Thyroid gland (tissue), 4 donors: ENCODE results near the gene TAF5. TPM values are rescaled to one million over a fixed set of nuclear protein-coding genes. Genes with fewer than 3 reads are reported as not detected.

ENCODE experiments used
- DNase-seq, 2 donors: peaks; one replicate each; pipeline ENCODE4 v3.0.0-alpha.2; 2019
- H3K27ac ChIP-seq, 3 donors: fragments of 200-600 bp; sonication (generic); 1 replicate in 2 of 3; 2 replicates in 1 of 3; pipeline ENCODE4 v1.5.1; 2016 to 2019; ENCODE audit warnings: mild to moderate bottlenecking in 1 of 3, moderate library complexity in 1 of 3
- H3K27me3 ChIP-seq: fragments of 200-600 bp; sonication (generic); one replicate; pipeline ENCODE4 v1.5.1; 2019
- H3K36me3 ChIP-seq, 2 donors: fragments of 200-600 bp; sonication (generic); one replicate each; pipeline ENCODE4 v1.5.1; 2016 to 2019
- H3K4me1 ChIP-seq, 2 donors: fragments of 200-600 bp; sonication (generic); one replicate each; pipeline ENCODE4 v1.5.1; 2017 to 2019
- H3K4me3 ChIP-seq, 3 donors: fragments of 200-600 bp; sonication (generic); replicated peaks in 1 of 3; 1 replicate in 2 of 3; 2 replicates in 1 of 3; pipeline ENCODE4 v1.5.1; 2016; ENCODE audit warnings: mild to moderate bottlenecking in 1 of 3
- H3K9me3 ChIP-seq: fragments of 200-600 bp; sonication (generic); one replicate; pipeline ENCODE4 v1.5.1; 2017
- CTCF ChIP-seq, 6 experiments: fragments of 200-600 bp in 3 of 6; fragments of 450-650 bp in 3 of 6; sonication (generic) in 3 of 6; IDR thresholded peaks; one replicate each; pipeline ENCODE4 v1.5.1; 2016 to 2019; ENCODE audit warnings: antibody characterized with exemption in 6 of 6, mild to moderate bottlenecking in 2 of 6, inconsistent platforms in 1 of 6, moderate library complexity in 1 of 6
- POLR2A ChIP-seq, 2 donors: fragments of 450-650 bp; IDR thresholded peaks; one replicate each; pipeline ENCODE4 v1.6.1; 2017; ENCODE audit warnings: antibody characterized with exemption in 2 of 2, mild to moderate bottlenecking in 2 of 2, moderate library complexity in 1 of 2
- WGBS, 2 donors: methylation state at CpG; one replicate each; pipeline ENCODE4 v1.1.5; 2017; 5-methylcytosine and 5-hydroxymethylcytosine counted together
- intact Hi-C: fragments of 100-400 bp; cut with DNase I; formaldehyde crosslinking; loops from one replicate; pipeline ENCODE4 v1.15.1; 2023
- total RNA-seq, 4 donors: library from RNA; depleted of rRNA; stranded (reverse); fragments of >200 nt; gene quantifications; one replicate each; pipeline ENCODE4 v1.2.3, GENCODE V29; 2016

The TAF5 gene
- total RNA-seq, 4 donors from 2014 or later: 4.0 to 7.0 (median 6.2) TPM

DNA sequence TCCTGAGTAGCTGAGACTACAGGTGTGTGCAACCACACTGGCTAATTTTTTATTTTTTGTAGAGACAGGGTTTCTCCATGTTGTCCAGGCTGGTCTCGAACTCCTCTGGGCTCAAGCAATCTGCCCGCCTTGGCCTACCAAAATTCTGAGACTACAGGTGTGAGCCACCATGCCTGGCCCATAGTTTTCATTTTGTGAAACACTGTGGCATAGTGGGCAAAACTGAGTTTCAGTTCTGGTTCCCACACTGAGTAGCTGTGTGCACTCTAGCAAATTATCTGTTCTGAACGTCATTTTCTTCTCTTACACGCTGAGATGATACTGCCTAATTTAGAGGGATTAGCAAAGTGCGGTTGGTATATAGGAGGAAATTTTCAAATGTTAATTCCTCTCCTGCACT, 15.0 kb downstream of the TAF5 start:
- intact Hi-C loops: no loop called here
- H3K4me3 ChIP-seq: no peak overlapping the region
- WGBS, 2 donors: 96 to 97% methylated on average over 5 of the region's 5 CpGs
- DNase-seq: no peak
- no peak for TF ChIP-seq POLR2A (IDR thresholded peaks at IDR 0.05)
- TF ChIP-seq CTCF (IDR thresholded peaks at IDR 0.05): no peak
- H3K27me3 ChIP-seq: no peaks in the 10 kb centered on the region
- no peaks in the 10 kb centered on the region for H3K4me1 ChIP-seq
- no peak overlapping the region for H3K27ac ChIP-seq
- peaks cover 22 to 26% of the 10 kb centered on the region in 2 donors for H3K36me3 ChIP-seq
- H3K9me3 ChIP-seq: no peaks in the 10 kb centered on the region

DNA sequence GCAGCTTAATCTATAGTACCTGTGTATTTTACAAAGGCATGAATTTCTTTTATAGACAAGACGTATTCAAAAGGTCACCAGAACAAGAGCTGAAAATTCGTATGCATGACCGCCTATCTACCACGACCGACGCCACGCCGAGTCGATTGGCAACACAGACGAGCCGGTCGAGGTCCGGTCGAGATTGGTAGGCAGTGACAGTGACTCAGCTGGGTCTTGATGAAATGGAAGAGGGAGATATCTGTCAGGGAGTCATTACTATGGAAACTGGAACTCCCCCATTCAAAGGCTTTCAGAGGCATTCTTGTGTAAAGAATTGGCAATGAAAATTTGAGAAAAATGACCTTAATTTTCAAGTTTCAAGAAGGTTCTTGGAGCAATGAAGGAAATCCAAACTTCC, 26.4 kb downstream of the TAF5 start:
- TF ChIP-seq CTCF (IDR thresholded peaks at IDR 0.05) (no peak), POLR2A (IDR thresholded peaks at IDR 0.05) (no peak)
- intact Hi-C loops: no loop called here

DNA sequence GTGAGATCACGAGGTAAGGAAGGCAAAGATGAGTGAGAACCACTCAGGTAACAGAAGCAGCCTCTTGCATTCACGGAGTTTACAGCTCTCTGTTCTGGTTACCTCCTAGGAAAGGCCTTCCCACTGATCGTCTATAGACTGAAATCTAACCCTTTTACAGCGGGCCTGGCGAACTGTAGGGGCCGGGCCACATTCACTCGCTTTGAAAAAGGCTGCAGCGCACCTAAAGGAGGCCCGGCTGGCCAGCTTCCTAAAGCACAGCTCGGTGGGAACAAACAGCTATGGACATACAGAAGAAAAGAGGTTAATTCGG, 27.9 kb downstream of the TAF5 start:
- Histone ChIP-seq H3K27me3 (no peaks in the 10 kb centered on the region), H3K36me3 (peaks cover 11 to 28% of the 10 kb centered on the region in 2 donors), H3K27ac (peak overlapping the region in 2 of 3 donors; percentile 64 to 73), H3K4me1 (peaks cover 20 to 21% of the 10 kb centered on the region in 2 donors), H3K4me3 (peak overlapping the region; percentile 9 to 87 (median 51)), H3K9me3 (no peaks in the 10 kb centered on the region)
- 2 to 3% methylated on average over 11 of the region's 11 CpGs for WGBS, 2 donors
- no peak for TF ChIP-seq POLR2A (IDR thresholded peaks at IDR 0.05)
- TF ChIP-seq CTCF (IDR thresholded peaks at IDR 0.05): no peak
- intact Hi-C loops: no loop called here
- DNase-seq: peak in 1 of 2 donors; percentile 5

More for the DNA sequence above, 26.4 kb downstream of the TAF5 start:
- H3K4me3 ChIP-seq: no peak overlapping the region
- no peaks in the 10 kb centered on the region for H3K9me3 ChIP-seq
- peaks cover 20 to 21% of the 10 kb centered on the region in 2 donors for H3K4me1 ChIP-seq
- no peak for DNase-seq
- peaks cover 25 to 30% of the 10 kb centered on the region in 2 donors for H3K36me3 ChIP-seq
- 92% methylated on average over 14 of the region's 14 CpGs for WGBS, 2 donors
- H3K27me3 ChIP-seq: no peaks in the 10 kb centered on the region
- H3K27ac ChIP-seq: no peak overlapping the region

DNA sequence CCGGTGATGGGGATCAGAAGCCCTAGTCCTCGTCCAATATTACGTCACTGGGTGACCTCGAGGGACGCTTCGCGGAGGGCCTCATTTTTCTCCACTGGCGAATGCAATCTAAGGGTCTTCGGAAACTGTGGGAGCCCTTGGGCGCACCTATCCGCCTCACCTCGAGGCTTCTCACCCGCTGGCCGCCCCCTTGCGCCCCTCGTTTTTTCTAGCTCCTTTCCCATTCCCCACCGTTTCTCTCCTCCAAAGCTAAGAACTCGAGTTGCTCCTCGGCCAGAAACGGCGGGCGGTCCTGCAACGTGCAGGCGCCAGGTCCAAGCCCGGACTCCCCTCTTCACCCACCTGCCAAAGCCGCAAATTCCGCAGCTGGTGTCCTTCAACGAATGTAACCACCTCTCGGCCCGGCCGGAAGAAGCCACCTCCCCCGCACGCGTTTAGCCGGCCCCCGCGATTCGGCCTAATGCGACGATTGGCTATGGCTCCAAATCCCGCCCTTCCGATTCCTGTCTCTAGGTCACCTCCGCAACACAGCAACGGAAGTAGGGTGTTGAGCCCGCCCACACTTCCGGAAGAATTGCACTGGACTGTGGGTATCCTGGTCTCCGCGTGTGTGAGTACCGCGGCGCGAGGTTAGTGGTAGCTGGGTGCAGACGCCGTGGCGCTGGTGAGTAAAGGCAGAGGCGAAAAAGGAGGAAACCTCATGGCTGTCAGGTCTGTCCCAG, 28.5 kb downstream of the TAF5 start, which contains the start of the genes ATP5MK and PDCD11:
ATP5MK (minus strand) TSS at position 409 of the 722 bp plus-strand sequence. CDS start 4,018 bp downstream, outside the sequence.
PDCD11 (plus strand) TSS at position 560 of the 722 bp plus-strand sequence. CDS start 1,801 bp downstream, outside the sequence.
- no peaks in the 10 kb centered on the region for H3K9me3 ChIP-seq
- H3K36me3 ChIP-seq: peaks cover 7 to 28% of the 10 kb centered on the region in 2 donors
- intact Hi-C loops: no loop called here
- no peaks in the 10 kb centered on the region for H3K27me3 ChIP-seq
- TF ChIP-seq POLR2A (IDR thresholded peaks at IDR 0.05) (peak in 1 of 2 donors; percentile 71), CTCF (IDR thresholded peaks at IDR 0.05) (peak in 1 of 6 experiments; percentile 4)
- peak; percentile 99 for DNase-seq
- H3K4me1 ChIP-seq: peaks cover 20 to 21% of the 10 kb centered on the region in 2 donors
- peak within 1 kb of the TSS; percentile 51 to 87 (median 51) for H3K4me3 ChIP-seq
- H3K27ac ChIP-seq: peak within 1 kb of the TSS in 2 of 3 donors; percentile 64 to 73
- 0% methylated on average over 44 to 47 of the region's 56 CpGs for WGBS, 2 donors

- Histone ChIP-seq H3K27ac (peak overlapping the region in 1 of 3 donors; percentile 64), H3K27me3 (no peaks in the 10 kb centered on the region), H3K4me1 (peaks cover 20 to 21% of the 10 kb centered on the region in 2 donors), H3K4me3 (peak overlapping the region; percentile 31 to 87 (median 51)), H3K9me3 (no peaks in the 10 kb centered on the region), H3K36me3 (peaks cover 2 to 25% of the 10 kb centered on the region in 2 donors)
- no peak for DNase-seq
- 0% methylated on average over 8 of the region's 8 CpGs for WGBS, 2 donors
- intact Hi-C loops: no loop called here
- TF ChIP-seq CTCF (IDR thresholded peaks at IDR 0.05): no peak
Observed at GRCh38 chr10:103396789-103397087, 29.0 kb downstream of the TAF5 start.
